ENCODE measurements around the gene ZBTB26.
"Not testable (repeated sequence)": the region's sequence is repeated elsewhere in the genome, so short reads cannot be mapped to it uniquely, and the experiment has no call there.

The ZBTB26 gene

DNA sequence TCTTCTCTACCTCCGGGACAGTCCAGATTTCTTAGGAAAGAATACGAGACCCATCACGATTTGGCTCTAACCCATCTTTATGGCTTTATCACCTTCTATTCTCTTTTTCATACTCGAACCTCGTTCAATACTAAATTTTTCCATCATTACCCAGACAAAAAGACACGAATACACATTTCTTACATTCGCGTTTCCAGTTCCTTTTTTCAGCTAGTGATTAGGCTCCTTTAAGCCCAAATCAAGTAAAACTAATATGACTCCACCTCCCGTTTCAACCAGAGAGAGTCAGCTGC lies 18.7 kb downstream of the ZBTB26 start:
- peak overlapping the region; percentile 81 for H3K4me3 ChIP-seq (ENCODE audit: control insufficient read depth, low read depth, low read length)
- DNase-seq (ENCODE audit: low read depth), result no peak
- TF ChIP-seq, protein P1, sequence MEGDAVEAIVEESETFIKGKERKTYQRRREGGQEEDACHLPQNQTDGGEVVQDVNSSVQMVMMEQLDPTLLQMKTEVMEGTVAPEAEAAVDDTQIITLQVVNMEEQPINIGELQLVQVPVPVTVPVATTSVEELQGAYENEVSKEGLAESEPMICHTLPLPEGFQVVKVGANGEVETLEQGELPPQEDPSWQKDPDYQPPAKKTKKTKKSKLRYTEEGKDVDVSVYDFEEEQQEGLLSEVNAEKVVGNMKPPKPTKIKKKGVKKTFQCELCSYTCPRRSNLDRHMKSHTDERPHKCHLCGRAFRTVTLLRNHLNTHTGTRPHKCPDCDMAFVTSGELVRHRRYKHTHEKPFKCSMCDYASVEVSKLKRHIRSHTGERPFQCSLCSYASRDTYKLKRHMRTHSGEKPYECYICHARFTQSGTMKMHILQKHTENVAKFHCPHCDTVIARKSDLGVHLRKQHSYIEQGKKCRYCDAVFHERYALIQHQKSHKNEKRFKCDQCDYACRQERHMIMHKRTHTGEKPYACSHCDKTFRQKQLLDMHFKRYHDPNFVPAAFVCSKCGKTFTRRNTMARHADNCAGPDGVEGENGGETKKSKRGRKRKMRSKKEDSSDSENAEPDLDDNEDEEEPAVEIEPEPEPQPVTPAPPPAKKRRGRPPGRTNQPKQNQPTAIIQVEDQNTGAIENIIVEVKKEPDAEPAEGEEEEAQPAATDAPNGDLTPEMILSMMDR (IDR thresholded peaks at IDR 0.05; ENCODE audit: control insufficient read depth, insufficient read depth, low read depth, low read length, missing control alignments), result no peak

- not testable (repeated sequence) for DNase-seq (ENCODE audit: low read depth); H3K4me3 ChIP-seq (ENCODE audit: control insufficient read depth, low read depth, low read length)
These were observed 25.2 kb downstream of the ZBTB26 start for GRCh38 chr9:122906122-122906521.

- H3K4me3 ChIP-seq (ENCODE audit: control insufficient read depth, low read depth, low read length), result peak within 1 kb of the TSS; percentile 89
- DNase-seq (ENCODE audit: low read depth), result peak; percentile 99
- TF ChIP-seq, protein P1 (IDR thresholded peaks at IDR 0.05; ENCODE audit: control insufficient read depth, insufficient read depth, low read depth, low read length, missing control alignments), result no peak
These were observed 26.2 kb downstream of the ZBTB26 start, which contains the start of gene RC3H2 for GRCh38 chr9:122904823-122905710. RC3H2 (minus strand) TSS chr9:122905359; CDS start chr9:122897509, 7,850 bp downstream.

- DNase-seq (ENCODE audit: low read depth), result no peak
- TF ChIP-seq, protein P1 (IDR thresholded peaks at IDR 0.05; ENCODE audit: control insufficient read depth, insufficient read depth, low read depth, low read length, missing control alignments), result no peak
- peak overlapping the region; percentile 89 for H3K4me3 ChIP-seq (ENCODE audit: control insufficient read depth, low read depth, low read length)
These were observed 26.9 kb downstream of the ZBTB26 start for GRCh38 chr9:122904466-122904822.

- no peak overlapping the region for H3K4me3 ChIP-seq (ENCODE audit: control insufficient read depth, low read depth, low read length)
- DNase-seq (ENCODE audit: low read depth), result no peak
- TF ChIP-seq, protein P1 (IDR thresholded peaks at IDR 0.05; ENCODE audit: control insufficient read depth, insufficient read depth, low read depth, low read length, missing control alignments), result no peak
These were observed 30.5 kb downstream of the ZBTB26 start for GRCh38 chr9:122900791-122901190.

DNA sequence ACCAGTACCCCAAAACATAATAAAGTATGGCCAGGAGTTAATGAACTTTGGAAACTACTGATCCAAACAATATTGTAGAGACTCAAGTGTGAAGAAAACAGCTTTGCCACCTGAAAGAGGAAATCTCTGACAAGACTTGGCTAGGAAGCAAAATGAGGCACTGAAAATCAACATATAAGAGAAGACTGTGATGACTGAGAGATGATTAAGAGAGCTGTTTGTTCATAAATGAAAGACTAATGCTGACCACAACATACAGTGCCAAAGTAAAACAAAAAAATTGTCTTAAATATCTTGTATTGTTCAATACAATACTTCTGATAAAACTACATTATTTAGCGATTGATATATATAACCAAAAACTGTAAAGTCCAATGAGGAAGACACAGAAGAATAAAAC lies 33.3 kb downstream of the ZBTB26 start:
- no peak overlapping the region for H3K4me3 ChIP-seq (ENCODE audit: control insufficient read depth, low read depth, low read length)
- TF ChIP-seq, protein P1 (IDR thresholded peaks at IDR 0.05; ENCODE audit: control insufficient read depth, insufficient read depth, low read depth, low read length, missing control alignments), result no peak
- DNase-seq (ENCODE audit: low read depth), result no peak

DNA sequence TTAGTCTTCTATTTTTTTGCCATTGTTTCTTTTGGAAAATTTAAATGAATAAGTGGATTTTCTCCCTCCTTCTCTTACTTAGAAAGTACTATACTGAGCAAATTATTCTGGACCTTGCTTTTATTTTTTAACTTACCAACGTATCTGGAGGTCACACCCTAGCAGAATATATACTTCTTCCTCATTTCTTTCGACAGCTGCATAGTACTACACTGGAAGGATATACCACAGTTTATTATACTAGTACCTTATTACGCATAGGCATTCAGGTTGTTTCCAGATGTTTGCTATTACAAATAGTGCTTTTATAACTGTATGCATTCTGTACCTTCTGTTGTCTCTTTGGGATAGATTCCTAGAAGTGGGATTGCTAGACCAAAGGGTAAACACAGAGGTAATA lies 42.8 kb downstream of the ZBTB26 start:
- TF ChIP-seq, protein P1 (IDR thresholded peaks at IDR 0.05; ENCODE audit: control insufficient read depth, insufficient read depth, low read depth, low read length, missing control alignments), result no peak
- H3K4me3 ChIP-seq (ENCODE audit: control insufficient read depth, low read depth, low read length), result no peak overlapping the region
- no peak for DNase-seq (ENCODE audit: low read depth)

All from AG09309 (cell line).